ENCODE measurements around the gene RPAIN.
A peak's percentile ranks its signal among the peaks of the same experiment; 100 is the strongest.
"Not testable (repeated sequence)": the region's sequence is repeated elsewhere in the genome, so short reads cannot be mapped to it uniquely, and the experiment has no call there.

Gene RPAIN

GRCh38 chr17:5430413-5430999, 10.5 kb downstream of the RPAIN start:
- TF ChIP-seq, protein P1, sequence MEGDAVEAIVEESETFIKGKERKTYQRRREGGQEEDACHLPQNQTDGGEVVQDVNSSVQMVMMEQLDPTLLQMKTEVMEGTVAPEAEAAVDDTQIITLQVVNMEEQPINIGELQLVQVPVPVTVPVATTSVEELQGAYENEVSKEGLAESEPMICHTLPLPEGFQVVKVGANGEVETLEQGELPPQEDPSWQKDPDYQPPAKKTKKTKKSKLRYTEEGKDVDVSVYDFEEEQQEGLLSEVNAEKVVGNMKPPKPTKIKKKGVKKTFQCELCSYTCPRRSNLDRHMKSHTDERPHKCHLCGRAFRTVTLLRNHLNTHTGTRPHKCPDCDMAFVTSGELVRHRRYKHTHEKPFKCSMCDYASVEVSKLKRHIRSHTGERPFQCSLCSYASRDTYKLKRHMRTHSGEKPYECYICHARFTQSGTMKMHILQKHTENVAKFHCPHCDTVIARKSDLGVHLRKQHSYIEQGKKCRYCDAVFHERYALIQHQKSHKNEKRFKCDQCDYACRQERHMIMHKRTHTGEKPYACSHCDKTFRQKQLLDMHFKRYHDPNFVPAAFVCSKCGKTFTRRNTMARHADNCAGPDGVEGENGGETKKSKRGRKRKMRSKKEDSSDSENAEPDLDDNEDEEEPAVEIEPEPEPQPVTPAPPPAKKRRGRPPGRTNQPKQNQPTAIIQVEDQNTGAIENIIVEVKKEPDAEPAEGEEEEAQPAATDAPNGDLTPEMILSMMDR (conservative IDR thresholded peaks at IDR 0.05), result no peak
- H3K27ac ChIP-seq, result no peak overlapping the region

DNA sequence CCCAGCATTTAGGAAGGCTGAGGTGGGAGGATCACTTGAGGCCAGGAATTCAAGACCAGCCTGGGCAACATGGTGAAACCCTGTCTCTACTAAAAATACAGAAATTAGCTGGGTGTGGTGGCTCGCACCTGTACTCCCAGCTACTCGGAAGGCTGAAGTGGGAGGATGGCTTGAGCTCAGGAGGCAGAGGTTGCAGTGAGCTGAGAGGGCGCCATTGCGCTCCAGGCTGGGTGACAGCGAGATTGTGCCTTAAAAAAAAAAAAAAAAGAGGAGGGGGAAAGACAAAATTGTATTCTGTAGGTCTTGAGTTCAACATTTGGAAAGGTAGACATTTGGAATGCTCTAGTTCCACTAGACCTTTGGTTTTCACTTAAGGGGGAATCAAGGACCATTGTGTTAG, 11.3 kb downstream of the RPAIN start:
- H3K27ac ChIP-seq, result not testable (repeated sequence)
- TF ChIP-seq, protein P1 (conservative IDR thresholded peaks at IDR 0.05), result 0 out of 2 replicates have a peak, but pooled peaks have one; percentile 8

DNA sequence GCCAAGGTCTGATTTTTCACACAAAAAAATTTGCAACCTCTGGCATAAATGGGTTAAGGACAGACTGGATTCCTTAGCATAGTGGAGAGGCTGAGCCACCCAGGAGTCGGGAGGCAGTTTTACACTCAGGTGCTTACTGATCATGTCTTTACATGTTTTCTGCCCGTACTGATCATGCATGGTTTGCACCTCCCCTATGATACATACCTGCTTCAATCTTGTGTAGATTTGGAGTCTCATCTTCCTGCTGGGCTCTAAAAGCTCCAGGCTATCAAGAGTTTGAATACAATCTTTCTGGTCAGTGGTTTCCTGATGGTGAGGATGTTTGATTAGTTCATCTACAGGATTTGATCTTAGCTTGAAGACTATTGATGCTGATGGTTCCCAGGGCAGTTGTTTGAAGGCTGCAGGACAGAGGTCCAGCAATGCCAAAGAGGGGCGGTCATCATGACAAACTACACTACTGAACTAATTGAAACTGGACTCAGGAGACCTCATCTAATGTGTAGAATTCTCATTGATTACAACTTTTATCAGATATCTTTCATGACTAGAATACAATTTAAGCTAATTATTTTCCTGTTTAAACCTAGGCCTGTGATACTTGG, 12.1 kb downstream of the RPAIN start:
- TF ChIP-seq, protein P1 (conservative IDR thresholded peaks at IDR 0.05), result no peak
- H3K27ac ChIP-seq, result no peak overlapping the region

- no peak overlapping the region for H3K27ac ChIP-seq
- TF ChIP-seq, protein P1 (conservative IDR thresholded peaks at IDR 0.05), result no peak
These were observed 15.0 kb downstream of the RPAIN start for GRCh38 chr17:5434984-5435383.

DNA sequence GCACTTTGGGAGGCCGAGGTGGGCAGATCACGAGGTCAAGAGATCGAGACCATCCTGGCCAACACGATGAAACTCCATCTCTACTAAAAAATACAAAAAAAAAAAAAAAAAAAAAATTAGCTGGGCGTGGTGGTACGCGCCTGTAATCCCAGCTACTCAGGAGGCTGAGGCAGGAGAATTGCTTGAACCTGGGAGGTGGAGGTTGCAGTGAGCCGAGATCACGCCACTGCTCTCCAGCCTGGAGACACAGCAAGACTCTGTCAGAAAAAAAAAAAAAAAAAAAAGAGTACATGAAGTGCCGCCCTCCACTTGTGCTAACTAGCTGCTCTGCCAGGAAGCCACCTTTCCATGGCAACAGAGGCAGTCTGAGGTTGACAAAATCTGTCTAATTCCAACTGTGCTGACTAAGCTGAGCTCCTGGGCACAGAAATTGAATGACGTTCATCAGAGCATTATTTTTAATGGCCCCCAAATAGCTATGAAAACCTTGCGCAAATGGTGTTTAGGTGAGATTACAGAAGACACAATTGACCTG, 15.9 kb downstream of the RPAIN start:
- not testable (repeated sequence) for H3K27ac ChIP-seq

GRCh38 chr17:5437721-5438317, 17.8 kb downstream of the RPAIN start:
- TF ChIP-seq, protein P1 (conservative IDR thresholded peaks at IDR 0.05), result no peak
- H3K27ac ChIP-seq, result peak overlapping the region; percentile 80

- peak within 1 kb of the TSS; percentile 80 for H3K27ac ChIP-seq
- TF ChIP-seq, protein P1 (conservative IDR thresholded peaks at IDR 0.05), result peak; percentile 96
These were observed 18.9 kb downstream of the RPAIN start, which contains the start of gene C1QBP for GRCh38 chr17:5438716-5439445. Gene C1QBP (minus strand): TSS chr17:5439155. CDS start chr17:5439073, 82 bp downstream.
